ENCODE results near the gene ITPK1.

DNA sequence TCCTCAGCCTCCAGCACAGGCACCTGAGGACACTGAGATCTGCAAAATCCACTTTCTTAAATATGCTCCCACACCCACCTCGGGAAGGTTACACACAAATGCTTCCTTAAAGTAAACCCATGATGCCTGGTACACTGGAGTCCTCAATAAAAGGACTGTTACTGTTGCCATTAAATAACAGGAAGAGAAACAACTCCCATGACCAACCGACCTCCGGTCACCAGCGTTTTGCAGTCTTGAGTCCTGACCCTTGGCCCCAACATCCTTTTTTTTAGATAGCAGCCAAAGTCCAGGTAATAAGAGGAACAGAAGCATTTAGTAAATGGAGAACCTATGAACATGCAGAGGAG lies 42.4 kb downstream of the ITPK1 start:
- TF ChIP-seq, protein P1, sequence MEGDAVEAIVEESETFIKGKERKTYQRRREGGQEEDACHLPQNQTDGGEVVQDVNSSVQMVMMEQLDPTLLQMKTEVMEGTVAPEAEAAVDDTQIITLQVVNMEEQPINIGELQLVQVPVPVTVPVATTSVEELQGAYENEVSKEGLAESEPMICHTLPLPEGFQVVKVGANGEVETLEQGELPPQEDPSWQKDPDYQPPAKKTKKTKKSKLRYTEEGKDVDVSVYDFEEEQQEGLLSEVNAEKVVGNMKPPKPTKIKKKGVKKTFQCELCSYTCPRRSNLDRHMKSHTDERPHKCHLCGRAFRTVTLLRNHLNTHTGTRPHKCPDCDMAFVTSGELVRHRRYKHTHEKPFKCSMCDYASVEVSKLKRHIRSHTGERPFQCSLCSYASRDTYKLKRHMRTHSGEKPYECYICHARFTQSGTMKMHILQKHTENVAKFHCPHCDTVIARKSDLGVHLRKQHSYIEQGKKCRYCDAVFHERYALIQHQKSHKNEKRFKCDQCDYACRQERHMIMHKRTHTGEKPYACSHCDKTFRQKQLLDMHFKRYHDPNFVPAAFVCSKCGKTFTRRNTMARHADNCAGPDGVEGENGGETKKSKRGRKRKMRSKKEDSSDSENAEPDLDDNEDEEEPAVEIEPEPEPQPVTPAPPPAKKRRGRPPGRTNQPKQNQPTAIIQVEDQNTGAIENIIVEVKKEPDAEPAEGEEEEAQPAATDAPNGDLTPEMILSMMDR (conservative IDR thresholded peaks at IDR 0.05) = no peak
- no peak for TF ChIP-seq EZH2 (IDR thresholded peaks at IDR 0.05; ENCODE audit: low read depth)
